H4 (cell line): ENCODE results near the gene SCFD2. TPM values are rescaled to one million over a fixed set of nuclear protein-coding genes. Genes with fewer than 3 reads are reported as not detected.
A peak's percentile ranks its signal among the peaks of the same experiment; 100 is the strongest.

ENCODE experiments used
- DNase-seq: peaks from one replicate; pipeline ENCODE4 v3.0.0-alpha.2; 2015; ENCODE audit warnings: low spot score
- total RNA-seq: library from RNA; depleted of rRNA; stranded (reverse); fragments of >200 nt; shearing (Covaris generic); gene quantifications from 2 replicates; pipeline ENCODE4 v1.2.3, GENCODE V29; 2014

SCFD2 gene
- total RNA-seq, 1 experiment from 2014 or later, result 15.6 TPM

DNA sequence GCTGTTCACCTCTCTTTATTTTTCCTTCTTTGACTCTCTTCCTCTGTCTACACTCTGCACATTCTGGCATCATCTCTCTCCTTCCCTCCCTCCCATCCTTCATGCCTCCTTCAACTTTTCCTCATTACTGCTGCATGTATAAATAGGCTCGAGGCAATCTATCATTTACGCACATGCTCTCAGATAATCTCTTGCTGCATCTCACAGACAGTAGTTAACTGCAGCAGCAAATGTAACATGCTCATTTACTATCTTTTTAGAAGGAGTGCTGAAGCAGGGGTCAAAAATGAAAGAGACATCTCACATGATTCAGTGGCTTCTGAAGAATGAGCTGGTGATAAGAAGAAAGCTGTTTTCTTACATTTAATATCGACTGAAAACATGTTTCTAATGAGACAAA is 376.0 kb downstream of the SCFD2 start:
- no peak for DNase-seq

- DNase-seq, result no peak
Measured at GRCh38 chr4:52987392-52988056, 378.3 kb downstream of the SCFD2 start.

- DNase-seq, result no peak
Measured at GRCh38 chr4:52984462-52984881, 381.4 kb downstream of the SCFD2 start.

- peak; percentile 48 for DNase-seq
Measured at GRCh38 chr4:52983563-52984303, 382.1 kb downstream of the SCFD2 start.

- DNase-seq, result no peak
Measured at GRCh38 chr4:52982946-52983340, 382.9 kb downstream of the SCFD2 start.

- DNase-seq, result peak; percentile 51
Measured at GRCh38 chr4:52982255-52982945, 383.5 kb downstream of the SCFD2 start.

DNA sequence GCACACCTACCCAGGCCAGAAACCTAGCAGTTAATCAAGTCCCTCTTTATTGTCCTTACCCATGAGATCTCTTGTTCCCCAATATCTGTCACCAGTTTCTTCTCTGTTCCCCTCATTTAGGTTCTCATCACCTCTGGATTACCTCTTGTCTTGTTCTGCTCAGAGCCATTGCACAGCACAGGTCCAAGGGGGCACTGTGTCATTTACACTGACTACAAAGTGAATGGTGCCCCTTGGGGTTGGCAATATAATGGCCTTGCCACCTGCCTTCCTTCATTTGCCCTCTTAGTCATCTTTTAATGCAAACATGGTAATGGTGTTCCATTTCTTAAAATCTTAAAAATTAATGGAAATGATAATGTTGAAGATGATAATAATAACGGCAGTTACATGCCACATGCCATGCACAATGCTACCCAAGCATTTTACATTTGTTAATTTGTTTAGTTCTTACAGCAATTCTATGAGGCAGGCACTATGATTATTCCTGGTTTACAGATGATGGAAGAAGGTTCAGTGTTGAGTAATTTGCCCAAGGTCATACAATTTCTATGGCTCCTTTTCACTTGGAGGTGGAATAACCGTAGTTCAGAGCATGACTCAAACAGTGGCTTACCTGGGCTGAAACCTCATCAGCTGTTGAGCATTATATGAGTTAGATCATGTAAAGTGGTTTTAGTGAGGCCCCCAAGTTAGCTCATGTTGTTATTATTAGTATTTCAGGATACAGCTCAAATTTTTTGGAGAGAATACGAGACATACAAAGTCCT is 385.9 kb downstream of the SCFD2 start:
- DNase-seq, result no peak

DNA sequence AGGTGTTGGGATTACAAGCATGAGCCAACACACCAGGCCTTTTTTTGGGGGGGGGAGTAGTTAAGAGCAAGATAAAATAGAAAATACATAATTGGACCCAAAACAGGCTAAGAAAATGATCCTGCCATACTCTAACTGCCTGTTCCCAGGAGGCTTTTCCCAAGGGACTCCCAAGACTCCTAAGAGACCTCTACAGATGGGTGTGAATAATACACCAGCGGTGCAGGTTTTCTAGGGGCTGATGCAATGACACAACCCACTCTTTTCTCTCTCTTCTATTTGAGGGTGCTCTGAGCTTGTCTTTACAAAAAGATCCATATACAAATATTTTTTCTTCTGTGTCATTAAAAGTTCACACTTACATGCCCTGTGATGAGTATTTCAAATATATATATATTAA is 386.8 kb downstream of the SCFD2 start:
- peak; percentile 13 for DNase-seq

GRCh38 chr4:52977252-52977651 is 388.6 kb downstream of the SCFD2 start:
- no peak for DNase-seq

GRCh38 chr4:52976523-52977230 is 389.2 kb downstream of the SCFD2 start:
- DNase-seq, result no peak

DNA sequence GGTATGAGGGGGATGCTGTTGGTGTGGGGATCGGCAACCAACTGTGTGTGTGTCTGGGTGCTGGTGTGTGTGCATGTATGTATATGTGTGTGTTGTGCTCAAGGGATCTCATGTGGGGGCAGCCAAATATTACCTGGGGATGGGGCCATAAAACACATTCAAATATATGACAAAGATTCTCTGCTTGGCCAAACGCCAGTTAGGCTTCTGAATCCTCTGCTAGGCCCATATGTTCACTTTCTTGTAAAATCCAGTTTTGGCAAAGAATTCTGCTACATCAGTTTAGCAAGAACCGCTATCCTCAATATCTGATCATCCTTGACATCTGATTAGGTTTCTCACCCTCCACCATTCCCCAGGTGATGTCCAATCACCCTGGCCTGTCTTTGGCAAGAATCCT is 397.2 kb downstream of the SCFD2 start:
- DNase-seq, result no peak

GRCh38 chr4:52968241-52968640 is 397.6 kb downstream of the SCFD2 start:
- DNase-seq, result no peak

- DNase-seq, result no peak
Measured at GRCh38 chr4:52966781-52967180, 399.1 kb downstream of the SCFD2 start.

GRCh38 chr4:52966172-52966571 is 399.7 kb downstream of the SCFD2 start:
- DNase-seq, result no peak

GRCh38 chr4:52964561-52965101 is 401.2 kb downstream of the SCFD2 start:
- DNase-seq, result no peak

- no peak for DNase-seq
Measured at GRCh38 chr4:52964011-52964410, 401.9 kb downstream of the SCFD2 start.

GRCh38 chr4:52962721-52963120 is 403.1 kb downstream of the SCFD2 start:
- no peak for DNase-seq

- DNase-seq, result no peak
Measured at GRCh38 chr4:52961666-52962412, 404.0 kb downstream of the SCFD2 start.

- no peak for DNase-seq
Measured at GRCh38 chr4:52959541-52959940, 406.3 kb downstream of the SCFD2 start.
